Mucosa of rectum (tissue), 2 donors: Measurements from ENCODE around the gene ANGEL1.

Source experiments
- H3K27ac ChIP-seq, 2 donors: one replicate each; pipeline ENCODE4 v1.7.0; 2013; ENCODE audit warnings: inconsistent platforms in 2 of 2, low read depth in 2 of 2, low read length in 2 of 2
- H3K27me3 ChIP-seq, 2 donors: one replicate each; pipeline ENCODE4 v1.7.0; 2013; ENCODE audit warnings: low read length in 2 of 2; ENCODE audit not compliant: control insufficient read depth in 2 of 2, insufficient read depth in 2 of 2
- H3K36me3 ChIP-seq, 2 donors: one replicate each; pipeline ENCODE4 v1.7.0; 2013; ENCODE audit warnings: low read length in 2 of 2; ENCODE audit not compliant: control insufficient read depth in 2 of 2, insufficient read depth in 2 of 2
- H3K4me1 ChIP-seq, 2 donors: one replicate each; pipeline ENCODE4 v1.7.0; 2013; ENCODE audit warnings: low read length in 2 of 2, mild to moderate bottlenecking in 1 of 2; ENCODE audit not compliant: control insufficient read depth in 2 of 2, insufficient read depth in 2 of 2
- H3K4me3 ChIP-seq, 2 donors: one replicate each; pipeline ENCODE4 v1.7.0; 2013; ENCODE audit warnings: low read length in 2 of 2
- H3K9ac ChIP-seq, 2 donors: one replicate each; pipeline ENCODE4 v1.7.0; 2013; ENCODE audit warnings: low read length in 2 of 2, low read depth in 1 of 2, mild to moderate bottlenecking in 1 of 2
- H3K9me3 ChIP-seq, 2 donors: one replicate each; pipeline ENCODE4 v1.7.0; 2013; ENCODE audit warnings: low read length in 2 of 2; ENCODE audit not compliant: control insufficient read depth in 2 of 2
- donor health status: healthy.
- donor health status: Normal muscosa, but diverticular disease.

Gene ANGEL1

GRCh38 chr14:76820700-76821099 is 8.0 kb upstream of the ANGEL1 start:
- Histone ChIP-seq H3K4me1 (peaks cover 0 to 5% of the 10 kb centered on the region in 2 donors), H3K27ac (no peak overlapping the region), H3K9me3 (no peaks in the 10 kb centered on the region), H3K27me3 (no peaks in the 10 kb centered on the region), H3K9ac (no peak overlapping the region), H3K4me3 (no peak overlapping the region), H3K36me3 (no peaks in the 10 kb centered on the region)

DNA sequence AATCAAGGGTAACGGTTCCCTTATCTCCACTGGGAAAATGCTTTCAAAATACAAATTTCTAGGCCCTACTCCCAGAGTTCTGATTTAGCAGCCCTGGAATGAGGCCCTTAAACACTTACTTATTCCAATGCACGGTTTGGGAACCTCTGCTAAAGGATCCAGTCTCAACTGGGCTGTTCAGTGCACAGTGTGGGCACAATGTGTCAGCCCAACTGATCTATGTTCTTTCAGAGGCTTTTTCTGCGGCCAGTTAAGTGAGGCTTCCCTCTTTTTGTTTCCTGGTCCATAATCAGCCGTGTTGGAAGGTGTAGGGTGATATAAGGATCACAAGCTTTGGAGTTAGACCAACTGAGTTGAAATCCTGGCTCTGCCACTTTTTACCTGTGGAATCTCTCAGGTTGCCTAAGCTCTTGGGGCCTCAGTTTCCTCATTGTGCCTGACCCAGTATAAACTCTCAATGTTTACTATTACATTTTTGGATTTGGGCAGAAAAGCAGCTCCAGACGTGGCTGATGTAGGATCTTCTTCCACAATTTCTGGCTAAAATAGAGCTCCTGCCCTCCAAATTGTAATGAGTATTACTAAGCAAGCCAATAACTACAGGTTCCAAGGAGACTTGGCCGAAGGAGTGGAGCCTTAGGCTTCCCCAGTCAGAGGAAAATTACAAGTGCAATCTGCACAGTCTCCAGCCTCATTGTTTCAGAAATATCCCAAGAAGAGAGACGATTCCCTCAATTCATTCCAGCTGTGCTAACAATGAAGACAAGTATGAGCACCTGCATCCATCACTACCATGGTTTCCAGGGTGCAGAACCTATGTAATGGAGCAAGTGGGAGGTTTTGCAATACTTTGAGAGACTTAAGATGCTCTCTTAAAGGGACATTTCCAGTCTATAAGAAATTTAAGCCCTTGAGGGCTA is 2.3 kb upstream of the ANGEL1 start:
- Histone ChIP-seq H3K9ac (no peak overlapping the region), H3K27me3 (no peaks in the 10 kb centered on the region), H3K4me3 (no peak overlapping the region), H3K27ac (no peak overlapping the region), H3K9me3 (no peaks in the 10 kb centered on the region), H3K36me3 (no peaks in the 10 kb centered on the region), H3K4me1 (peaks cover 11 to 17% of the 10 kb centered on the region in 2 donors)

DNA sequence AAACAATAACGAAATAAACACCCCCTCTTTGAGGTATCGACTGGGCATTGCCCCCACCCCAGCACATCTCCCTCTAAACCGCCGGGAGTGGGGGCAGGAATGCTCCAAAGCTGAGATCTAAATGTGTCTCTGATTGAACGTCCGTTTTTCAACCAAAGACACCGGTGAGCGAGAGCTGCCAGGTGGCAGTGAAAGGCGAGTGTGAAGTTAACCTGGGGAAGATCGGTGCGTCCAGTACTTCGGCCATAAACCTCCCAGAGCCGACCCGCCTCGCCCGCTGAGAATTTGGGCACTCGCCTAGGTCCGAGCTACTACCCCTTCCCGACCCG is 625 bp downstream of the ANGEL1 start:
- Histone ChIP-seq H3K27me3 (no peaks in the 10 kb centered on the region), H3K9me3 (no peaks in the 10 kb centered on the region), H3K27ac (peak overlapping the region; percentile 82 to 83)

DNA sequence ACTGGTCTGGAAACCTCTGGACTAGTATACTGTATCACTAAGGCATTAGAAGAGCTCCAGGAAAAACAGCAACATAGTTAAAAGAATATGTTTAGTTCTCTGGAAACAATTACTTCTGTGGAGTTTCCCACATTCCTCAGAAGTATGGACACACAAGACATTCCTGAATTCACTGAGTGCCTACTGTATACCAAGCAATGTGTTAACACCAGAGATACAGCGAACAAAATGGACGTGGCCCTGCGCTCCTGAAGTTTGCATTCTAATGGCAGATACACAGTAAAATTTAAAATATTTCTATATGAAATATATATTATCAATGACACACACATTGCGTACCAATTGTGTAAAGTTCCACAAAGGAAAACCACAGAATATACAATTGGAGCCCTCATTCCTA is 1.1 kb downstream of the ANGEL1 start:
- H3K27me3 ChIP-seq, result no peaks in the 10 kb centered on the region
- no peaks in the 10 kb centered on the region for H3K9me3 ChIP-seq
- H3K4me1 ChIP-seq, result peaks cover 11 to 17% of the 10 kb centered on the region in 2 donors
- peak overlapping the region in 1 of 2 donors; percentile 82 for H3K27ac ChIP-seq
- H3K36me3 ChIP-seq, result peaks cover 12 to 24% of the 10 kb centered on the region in 2 donors
- peak overlapping the region; percentile 75 to 86 for H3K4me3 ChIP-seq
- peak overlapping the region; percentile 78 to 83 for H3K9ac ChIP-seq

More for the DNA sequence above, 625 bp downstream of the ANGEL1 start:
- Histone ChIP-seq H3K9ac (peak overlapping the region; percentile 78 to 83), H3K4me3 (peak overlapping the region; percentile 75 to 86), H3K36me3 (peaks cover 7 to 19% of the 10 kb centered on the region in 2 donors), H3K4me1 (peaks cover 11 to 17% of the 10 kb centered on the region in 2 donors)

DNA sequence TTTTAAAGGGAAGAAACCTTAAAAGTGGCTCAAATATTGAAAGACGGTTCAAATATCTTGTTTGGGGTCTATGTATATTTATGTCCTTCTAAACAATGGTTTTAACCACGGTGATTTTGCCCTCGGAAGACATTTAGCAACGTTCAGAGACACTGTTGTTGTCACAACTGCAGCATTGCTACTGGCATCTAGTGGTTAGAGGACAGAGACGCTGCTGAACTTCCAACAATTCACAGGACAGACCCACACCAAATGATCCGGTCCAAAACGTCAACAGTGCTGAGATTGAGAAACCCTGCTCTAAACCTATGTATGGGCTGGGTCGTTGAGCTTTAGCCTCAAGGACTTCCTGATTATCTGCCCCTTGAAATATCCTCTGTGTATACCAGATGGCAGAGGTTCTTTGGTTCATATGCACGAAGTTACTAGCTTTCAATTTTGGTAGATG is 1.7 kb downstream of the ANGEL1 start:
- H3K27me3 ChIP-seq, result no peaks in the 10 kb centered on the region
- peaks cover 16 to 29% of the 10 kb centered on the region in 2 donors for H3K36me3 ChIP-seq
- no peaks in the 10 kb centered on the region for H3K9me3 ChIP-seq
- H3K27ac ChIP-seq, result peak overlapping the region in 1 of 2 donors; percentile 13
- peak overlapping the region in 1 of 2 donors; percentile 52 for H3K9ac ChIP-seq
- peaks cover 6 to 17% of the 10 kb centered on the region in 2 donors for H3K4me1 ChIP-seq
- H3K4me3 ChIP-seq, result peak overlapping the region; percentile 38 to 75

DNA sequence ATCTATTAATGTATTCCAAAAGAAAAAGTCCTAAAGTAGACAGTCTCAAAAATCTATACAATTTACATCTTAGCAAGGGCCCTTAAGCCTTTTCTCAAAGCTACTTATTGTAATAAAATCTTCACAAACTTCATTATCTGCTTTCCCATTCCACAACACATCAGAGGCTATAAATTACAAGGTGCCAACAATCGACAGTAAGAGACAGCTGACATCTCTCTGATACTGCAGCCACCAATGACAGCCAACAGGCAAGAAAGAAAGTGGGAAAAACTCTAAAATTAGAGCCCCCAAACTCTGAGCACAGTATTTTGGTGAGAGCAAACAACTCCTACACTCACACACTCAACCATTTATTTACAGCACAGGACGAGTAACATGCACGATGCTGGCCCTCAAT is 2.2 kb downstream of the ANGEL1 start:
- Histone ChIP-seq H3K4me1 (peaks cover 6 to 17% of the 10 kb centered on the region in 2 donors), H3K4me3 (peak overlapping the region; percentile 38 to 75), H3K9me3 (no peaks in the 10 kb centered on the region), H3K27ac (no peak overlapping the region), H3K36me3 (peaks cover 16 to 32% of the 10 kb centered on the region in 2 donors), H3K27me3 (no peaks in the 10 kb centered on the region), H3K9ac (peak overlapping the region in 1 of 2 donors; percentile 52)

DNA sequence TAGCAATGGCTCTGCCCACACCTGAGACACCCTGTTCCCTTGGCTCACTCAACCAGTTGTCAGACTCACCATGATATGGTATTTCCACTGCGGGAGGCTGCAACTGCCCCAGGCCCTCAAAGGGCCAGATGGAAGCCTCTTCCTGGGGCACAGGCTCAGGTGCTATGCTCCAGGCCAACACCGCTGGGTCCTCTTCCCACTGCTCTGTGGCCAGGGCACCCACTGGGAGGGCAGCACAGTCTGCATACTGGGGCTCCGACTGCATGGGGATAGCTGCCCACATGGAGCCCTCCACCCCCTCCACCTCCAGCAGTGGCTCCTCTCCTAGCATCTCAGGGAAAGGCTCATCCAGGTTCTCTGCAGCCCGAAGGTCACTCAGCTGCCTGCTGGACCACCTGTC is 3.7 kb downstream of the ANGEL1 start:
- peaks cover 22 to 38% of the 10 kb centered on the region in 2 donors for H3K36me3 ChIP-seq
- no peak overlapping the region for H3K4me3 ChIP-seq
- H3K4me1 ChIP-seq, result peaks cover 6 to 17% of the 10 kb centered on the region in 2 donors
- H3K27ac ChIP-seq, result no peak overlapping the region
- no peaks in the 10 kb centered on the region for H3K27me3 ChIP-seq
- no peak overlapping the region for H3K9ac ChIP-seq
- no peaks in the 10 kb centered on the region for H3K9me3 ChIP-seq

GRCh38 chr14:76808011-76808410 is 4.7 kb downstream of the ANGEL1 start:
- Histone ChIP-seq H3K27me3 (no peaks in the 10 kb centered on the region), H3K36me3 (peaks cover 31 to 45% of the 10 kb centered on the region in 2 donors), H3K4me3 (no peak overlapping the region), H3K27ac (no peak overlapping the region), H3K9ac (no peak overlapping the region), H3K9me3 (no peaks in the 10 kb centered on the region), H3K4me1 (peaks cover 2 to 15% of the 10 kb centered on the region in 2 donors)

DNA sequence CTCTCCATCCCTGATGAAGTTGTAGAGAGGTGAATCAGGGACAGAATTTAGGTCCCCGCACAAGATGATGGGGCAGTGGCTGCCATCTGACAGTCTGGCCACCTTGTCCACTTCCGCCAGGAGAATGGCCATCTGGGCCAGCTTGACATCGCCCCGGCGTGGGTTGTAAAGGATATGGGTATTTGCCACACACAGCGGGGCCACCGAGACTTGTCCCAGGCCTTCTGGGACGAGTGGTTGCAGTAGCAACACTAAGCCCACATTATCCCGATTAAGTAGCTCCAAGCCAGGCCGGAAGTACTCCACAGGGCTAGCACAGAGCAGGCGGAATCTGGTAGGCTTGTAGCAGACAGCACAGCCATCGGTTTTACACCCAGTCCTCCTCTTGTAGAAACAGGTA is 6.2 kb downstream of the ANGEL1 start:
- Histone ChIP-seq H3K36me3 (peaks cover 40 to 52% of the 10 kb centered on the region in 2 donors), H3K9me3 (no peaks in the 10 kb centered on the region), H3K4me1 (peaks cover 0 to 6% of the 10 kb centered on the region in 2 donors), H3K9ac (no peak overlapping the region), H3K27ac (no peak overlapping the region), H3K4me3 (no peak overlapping the region), H3K27me3 (no peaks in the 10 kb centered on the region)

- peaks cover 25 to 40% of the 10 kb centered on the region in 2 donors for H3K36me3 ChIP-seq
- H3K4me3 ChIP-seq, result no peak overlapping the region
Observed at GRCh38 chr14:76793956-76794355, 18.7 kb downstream of the ANGEL1 start.

More at GRCh38 chr14:76793956-76794355, 18.7 kb downstream of the ANGEL1 start:
- H3K27ac ChIP-seq, result no peak overlapping the region
- no peak overlapping the region for H3K9ac ChIP-seq
- H3K4me1 ChIP-seq, result no peaks in the 10 kb centered on the region
- no peaks in the 10 kb centered on the region for H3K9me3 ChIP-seq
- H3K27me3 ChIP-seq, result no peaks in the 10 kb centered on the region
